ENCODE results near the gene DNAH17. TPM values are rescaled to one million over a fixed set of nuclear protein-coding genes. Genes with fewer than 3 reads are reported as not detected.

DNAH17 gene
- total RNA-seq, 1 experiment from 2014 or later, result 0.13 TPM

GRCh38 chr17:78411241-78411857 lies 165.8 kb downstream of the DNAH17 start:
- Histone ChIP-seq H3K79me2 (ENCODE audit: insufficient read depth, low read length) (peaks cover 4% of the 10 kb centered on the region; the same call in 1 of the 2 replicates), H2BK5ac (ENCODE audit: insufficient read length, low read length) (no peak overlapping the region), H2AFZ (ENCODE audit: low read length) (no peak overlapping the region), H3K79me1 (ENCODE audit: insufficient read depth, low read depth, low read length, poor library complexity, severe bottlenecking) (peaks cover 5% of the 10 kb centered on the region), H4K8ac (replicated peaks; ENCODE audit: insufficient read length, low read depth, low read length) (no peak overlapping the region), H3K4ac (ENCODE audit: low read depth, low read length) (no peak overlapping the region), H3K23me2 (ENCODE audit: insufficient read length, low read depth, low read length, poor library complexity, severe bottlenecking) (no peaks in the 10 kb centered on the region), H3K14ac (ENCODE audit: insufficient read depth, low read length) (no peak overlapping the region), H3K4me2 (ENCODE audit: insufficient read depth, insufficient read length, low read length) (no peak overlapping the region), H2BK15ac (ENCODE audit: low read depth, low read length) (no peak overlapping the region), H2BK120ac (ENCODE audit: low read depth, low read length, poor library complexity, severe bottlenecking) (no peak overlapping the region), H3T11ph (ENCODE audit: low read length) (no peak overlapping the region), H4K91ac (ENCODE audit: insufficient read length, low read depth, low read length) (no peak overlapping the region), H3K9ac (ENCODE audit: extremely low read depth, insufficient read length, low read length) (no peak overlapping the region), H3K9me3 (ENCODE audit: control insufficient read depth, low read depth, low read length) (no peaks in the 10 kb centered on the region), H3K23ac (ENCODE audit: insufficient read length, low read depth, low read length) (no peak overlapping the region), H3K56ac (ENCODE audit: insufficient read length, low read depth, low read length) (no peak overlapping the region), H2AK5ac (ENCODE audit: insufficient read length, low read length) (no peak overlapping the region), H4K20me1 (ENCODE audit: control insufficient read depth, insufficient read depth, insufficient read length) (peaks cover 2% of the 10 kb centered on the region), H3K4me1 (ENCODE audit: insufficient read depth, low read length) (no peaks in the 10 kb centered on the region), H3K18ac (ENCODE audit: insufficient read length, low read depth, low read length) (no peak overlapping the region), H4K5ac (ENCODE audit: insufficient read length, low read depth, low read length) (no peak overlapping the region), H2BK20ac (ENCODE audit: low read depth, low read length, poor library complexity, severe bottlenecking) (no peak overlapping the region), H3K27ac (ENCODE audit: insufficient read length, low read depth, low read length) (no peak overlapping the region), H2BK12ac (ENCODE audit: insufficient read length, low read depth, low read length) (no peak overlapping the region), H3K27me3 (ENCODE audit: insufficient read depth, low read length) (no peaks in the 10 kb centered on the region)
- Mint-ChIP-seq H3K36me3 (ENCODE audit: insufficient read depth in 1 of 3, low read depth in 3 of 3) (peaks cover 7 to 47% (median 17%) of the 10 kb centered on the region in 3 experiments; a peak in 6 of 7 replicates), H3K9me3 (no peaks in the 10 kb centered on the region), H3K4me3 (peak overlapping the region in 1 of 2 experiments; percentile 12; a peak in 1 of 5 replicates), H3K4me1 (peaks cover 16 to 21% of the 10 kb centered on the region in 2 experiments), H3K27ac (peak overlapping the region; percentile 54 to 95 (median 88); a peak in 5 of 7 replicates), H3K27me3 (ENCODE audit: low read depth) (no peaks in the 10 kb centered on the region)
- no peak for DNase-seq
- no peak for TF ChIP-seq CTCF (conservative IDR thresholded peaks at IDR 0.05)
- WGBS (ENCODE audit: extremely low coverage, insufficient read length, low lambda C conversion rate), result no CpG with 5 or more reads among the region's 17 CpGs

Data from H9 (cell line).